Body of pancreas (tissue), 4 donors: ENCODE measurements around the gene ACLY.
A peak's percentile ranks its signal among the peaks of the same experiment; 100 is the strongest.

Source experiments
- POLR2A ChIP-seq, 3 donors: fragments of 450-650 bp; IDR thresholded peaks; one replicate each; pipeline ENCODE4 v1.6.1; 2016; ENCODE audit warnings: antibody characterized with exemption in 3 of 3, mild to moderate bottlenecking in 2 of 3
- TF ChIP-seq, protein P1 (sequence below), 7 experiments: fragments of 450-650 bp in 4 of 7; fragments of 200-600 bp in 3 of 7; sonication (generic) in 3 of 7; IDR thresholded peaks; one replicate each; pipeline ENCODE4 v1.5.1; 2016 to 2019; ENCODE audit warnings: antibody characterized with exemption in 7 of 7

DNA sequence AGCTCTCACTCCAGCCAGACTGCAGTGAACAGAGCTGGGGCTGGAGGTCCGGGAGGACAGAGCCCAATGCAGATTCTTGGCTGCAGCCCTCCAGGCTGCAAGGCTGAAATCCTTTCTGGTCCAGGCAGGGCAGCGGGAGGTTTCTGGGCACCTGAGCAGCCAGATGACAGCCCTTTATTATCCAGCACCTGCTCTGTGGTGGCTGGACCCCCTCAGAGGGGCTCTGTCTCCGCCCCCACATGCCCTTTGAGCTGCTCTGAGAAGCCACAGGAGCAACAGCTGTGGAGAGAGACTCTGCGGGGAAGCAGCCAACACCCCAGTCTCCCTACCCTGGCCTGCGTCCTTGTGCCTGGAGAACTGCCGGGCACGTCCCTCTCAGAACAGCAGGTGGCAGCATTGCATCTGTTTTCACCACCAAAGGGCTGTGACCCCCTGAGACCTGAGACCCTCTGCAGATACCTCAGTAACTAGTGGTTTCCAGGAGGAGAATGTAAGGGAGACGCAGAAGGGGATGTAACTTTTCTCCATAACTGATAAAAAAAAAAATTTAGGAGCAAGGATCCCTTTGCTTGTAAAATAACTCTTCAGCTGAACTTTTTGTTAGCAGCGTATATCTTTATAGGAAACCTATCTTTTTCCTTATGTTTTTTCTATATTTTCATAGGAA, 44.1 kb upstream of the ACLY start:
- TF ChIP-seq, protein P1, sequence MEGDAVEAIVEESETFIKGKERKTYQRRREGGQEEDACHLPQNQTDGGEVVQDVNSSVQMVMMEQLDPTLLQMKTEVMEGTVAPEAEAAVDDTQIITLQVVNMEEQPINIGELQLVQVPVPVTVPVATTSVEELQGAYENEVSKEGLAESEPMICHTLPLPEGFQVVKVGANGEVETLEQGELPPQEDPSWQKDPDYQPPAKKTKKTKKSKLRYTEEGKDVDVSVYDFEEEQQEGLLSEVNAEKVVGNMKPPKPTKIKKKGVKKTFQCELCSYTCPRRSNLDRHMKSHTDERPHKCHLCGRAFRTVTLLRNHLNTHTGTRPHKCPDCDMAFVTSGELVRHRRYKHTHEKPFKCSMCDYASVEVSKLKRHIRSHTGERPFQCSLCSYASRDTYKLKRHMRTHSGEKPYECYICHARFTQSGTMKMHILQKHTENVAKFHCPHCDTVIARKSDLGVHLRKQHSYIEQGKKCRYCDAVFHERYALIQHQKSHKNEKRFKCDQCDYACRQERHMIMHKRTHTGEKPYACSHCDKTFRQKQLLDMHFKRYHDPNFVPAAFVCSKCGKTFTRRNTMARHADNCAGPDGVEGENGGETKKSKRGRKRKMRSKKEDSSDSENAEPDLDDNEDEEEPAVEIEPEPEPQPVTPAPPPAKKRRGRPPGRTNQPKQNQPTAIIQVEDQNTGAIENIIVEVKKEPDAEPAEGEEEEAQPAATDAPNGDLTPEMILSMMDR (IDR thresholded peaks at IDR 0.05), result peak; percentile 75 to 91 (median 83)
- no peak for TF ChIP-seq POLR2A (IDR thresholded peaks at IDR 0.05)
